ENCODE results near the gene RFX4. TPM values are rescaled to one million over a fixed set of nuclear protein-coding genes. Genes with fewer than 3 reads are reported as not detected.

Gene RFX4
- total RNA-seq, 1 experiment from 2014 or later: not detected

GRCh38 chr12:106747973-106748436 lies 165.2 kb downstream of the RFX4 start:
- Mint-ChIP-seq H3K27me3 (ENCODE audit: unreplicated experiment) (no peaks in the 10 kb centered on the region), H3K9me3 (ENCODE audit: low read depth, unreplicated experiment) (no peaks in the 10 kb centered on the region), H3K36me3 (ENCODE audit: insufficient read depth, unreplicated experiment) (no peaks in the 10 kb centered on the region), H3K4me3 (ENCODE audit: low read depth, unreplicated experiment) (no peak overlapping the region), H3K27ac (ENCODE audit: unreplicated experiment) (no peak overlapping the region), H3K4me1 (ENCODE audit: low read depth, unreplicated experiment) (no peaks in the 10 kb centered on the region)
- no TSS peak for BruUV-seq (replicated peaks)
- CTCF ChIA-PET: interaction anchor here (0.6 kb wide), 1 partner anchor 103 kb away, joined by 5 read pairs; no protein-coding TSS in a partner anchor
- intact Hi-C loops (cut with micrococcal nuclease; ENCODE audit: unreplicated experiment): no loop called here
- DNase-seq: no peak
- no peak for TF ChIP-seq CTCF (IDR thresholded peaks at IDR 0.05; ENCODE audit: unreplicated experiment)

GRCh38 chr12:106750524-106750923 lies 167.7 kb downstream of the RFX4 start:
- CTCF ChIA-PET: interaction anchor here (0.9 kb wide), 1 partner anchor 14 kb away, joined by 6 read pairs; no protein-coding TSS in a partner anchor
- H3K36me3 Mint-ChIP-seq (ENCODE audit: insufficient read depth, unreplicated experiment): no peaks in the 10 kb centered on the region
- H3K27me3 Mint-ChIP-seq (ENCODE audit: unreplicated experiment): no peaks in the 10 kb centered on the region
- no peak for TF ChIP-seq CTCF (IDR thresholded peaks at IDR 0.05; ENCODE audit: unreplicated experiment)
- intact Hi-C loops (cut with micrococcal nuclease; ENCODE audit: unreplicated experiment): no loop called here
- no peak overlapping the region for H3K27ac Mint-ChIP-seq (ENCODE audit: unreplicated experiment)
- no peak for DNase-seq
- H3K4me1 Mint-ChIP-seq (ENCODE audit: low read depth, unreplicated experiment): no peaks in the 10 kb centered on the region
- no TSS peak for BruUV-seq (replicated peaks)
- no peak overlapping the region for H3K4me3 Mint-ChIP-seq (ENCODE audit: low read depth, unreplicated experiment)
- no peaks in the 10 kb centered on the region for H3K9me3 Mint-ChIP-seq (ENCODE audit: low read depth, unreplicated experiment)

- no peaks in the 10 kb centered on the region for H3K27me3 Mint-ChIP-seq (ENCODE audit: unreplicated experiment)
Observed at GRCh38 chr12:106753526-106753925, 170.7 kb downstream of the RFX4 start.

GRCh38 chr12:106754331-106754730 lies 171.5 kb downstream of the RFX4 start:
- Mint-ChIP-seq H3K9me3 (ENCODE audit: low read depth, unreplicated experiment) (no peaks in the 10 kb centered on the region), H3K4me1 (ENCODE audit: low read depth, unreplicated experiment) (no peaks in the 10 kb centered on the region), H3K4me3 (ENCODE audit: low read depth, unreplicated experiment) (no peak overlapping the region), H3K27ac (ENCODE audit: unreplicated experiment) (no peak overlapping the region), H3K27me3 (ENCODE audit: unreplicated experiment) (no peaks in the 10 kb centered on the region), H3K36me3 (ENCODE audit: insufficient read depth, unreplicated experiment) (no peaks in the 10 kb centered on the region)
- BruUV-seq (replicated peaks): no TSS peak
- CTCF ChIA-PET: no interaction called here
- intact Hi-C loops (cut with micrococcal nuclease; ENCODE audit: unreplicated experiment): no loop called here
- DNase-seq: no peak
- no peak for TF ChIP-seq CTCF (IDR thresholded peaks at IDR 0.05; ENCODE audit: unreplicated experiment)

More at GRCh38 chr12:106753526-106753925, 170.7 kb downstream of the RFX4 start:
- no peak overlapping the region for H3K4me3 Mint-ChIP-seq (ENCODE audit: low read depth, unreplicated experiment)
- DNase-seq: no peak
- H3K4me1 Mint-ChIP-seq (ENCODE audit: low read depth, unreplicated experiment): no peaks in the 10 kb centered on the region
- CTCF ChIA-PET: no interaction called here
- BruUV-seq (replicated peaks): no TSS peak
- no peak overlapping the region for H3K27ac Mint-ChIP-seq (ENCODE audit: unreplicated experiment)
- no peaks in the 10 kb centered on the region for H3K36me3 Mint-ChIP-seq (ENCODE audit: insufficient read depth, unreplicated experiment)
- no peaks in the 10 kb centered on the region for H3K9me3 Mint-ChIP-seq (ENCODE audit: low read depth, unreplicated experiment)
- intact Hi-C loops (cut with micrococcal nuclease; ENCODE audit: unreplicated experiment): no loop called here
- no peak for TF ChIP-seq CTCF (IDR thresholded peaks at IDR 0.05; ENCODE audit: unreplicated experiment)

Measured in Calu3 (cell line).